ENCODE data around the gene HERPUD1.

Gene HERPUD1

GRCh38 chr16:56980201-56980535, 48.2 kb downstream of the HERPUD1 start:
- Histone ChIP-seq H3K36me3 (ENCODE audit: control insufficient read depth, insufficient read depth, low read length) (peaks cover 2% of the 10 kb centered on the region), H3K27me3 (replicated peaks; ENCODE audit: control insufficient read depth, insufficient read depth, low read length) (no peaks in the 10 kb centered on the region), H3K4me3 (replicated peaks; ENCODE audit: low read depth, low read length) (no peak overlapping the region)
- DNase-seq (ENCODE audit: extremely low read depth, insufficient read length) = no peak
- TF ChIP-seq CTCF (IDR thresholded peaks at IDR 0.05; ENCODE audit: insufficient read depth, low read length, poor library complexity, severe bottlenecking) = no peak

GRCh38 chr16:56980792-56981724, 49.1 kb downstream of the HERPUD1 start:
- TF ChIP-seq CTCF (IDR thresholded peaks at IDR 0.05; ENCODE audit: insufficient read depth, low read length, poor library complexity, severe bottlenecking) = no peak
- DNase-seq (ENCODE audit: extremely low read depth, insufficient read length) = no peak
- peaks cover 2% of the 10 kb centered on the region for H3K36me3 ChIP-seq (ENCODE audit: control insufficient read depth, insufficient read depth, low read length)
- H3K27me3 ChIP-seq (replicated peaks; ENCODE audit: control insufficient read depth, insufficient read depth, low read length) = no peaks in the 10 kb centered on the region
- H3K4me3 ChIP-seq (replicated peaks; ENCODE audit: low read depth, low read length) = no peak overlapping the region

- no peak overlapping the region for H3K4me3 ChIP-seq (replicated peaks; ENCODE audit: low read depth, low read length)
- H3K36me3 ChIP-seq (ENCODE audit: control insufficient read depth, insufficient read depth, low read length) = peaks cover 2% of the 10 kb centered on the region
- TF ChIP-seq CTCF (IDR thresholded peaks at IDR 0.05; ENCODE audit: insufficient read depth, low read length, poor library complexity, severe bottlenecking) = no peak
- no peaks in the 10 kb centered on the region for H3K27me3 ChIP-seq (replicated peaks; ENCODE audit: control insufficient read depth, insufficient read depth, low read length)
- no peak for DNase-seq (ENCODE audit: extremely low read depth, insufficient read length)
Observed at GRCh38 chr16:56981729-56982271, 49.9 kb downstream of the HERPUD1 start.

GRCh38 chr16:56982695-56983094, 50.8 kb downstream of the HERPUD1 start:
- Histone ChIP-seq H3K36me3 (ENCODE audit: control insufficient read depth, insufficient read depth, low read length) (peaks cover 2% of the 10 kb centered on the region), H3K27me3 (replicated peaks; ENCODE audit: control insufficient read depth, insufficient read depth, low read length) (no peaks in the 10 kb centered on the region), H3K4me3 (replicated peaks; ENCODE audit: low read depth, low read length) (no peak overlapping the region)
- TF ChIP-seq CTCF (IDR thresholded peaks at IDR 0.05; ENCODE audit: insufficient read depth, low read length, poor library complexity, severe bottlenecking) = no peak
- DNase-seq (ENCODE audit: extremely low read depth, insufficient read length) = no peak

GRCh38 chr16:56983211-56983751, 51.3 kb downstream of the HERPUD1 start:
- Histone ChIP-seq H3K4me3 (replicated peaks; ENCODE audit: low read depth, low read length) (no peak overlapping the region), H3K36me3 (ENCODE audit: control insufficient read depth, insufficient read depth, low read length) (peaks cover 2% of the 10 kb centered on the region), H3K27me3 (replicated peaks; ENCODE audit: control insufficient read depth, insufficient read depth, low read length) (no peaks in the 10 kb centered on the region)
- TF ChIP-seq CTCF (IDR thresholded peaks at IDR 0.05; ENCODE audit: insufficient read depth, low read length, poor library complexity, severe bottlenecking) = no peak
- DNase-seq (ENCODE audit: extremely low read depth, insufficient read length) = no peak
